GM12892 (cell line): ENCODE results near the gene PSRC1.

Source experiments
- POLR2A ChIP-seq: IDR thresholded peaks from 2 replicates; pipeline ENCODE4 v1.6.1; 2011; ENCODE audit warnings: low read depth, low read length, control low read depth
- POLR2AphosphoS5 ChIP-seq: IDR thresholded peaks from 2 replicates; pipeline ENCODE4 v1.6.1; 2011; ENCODE audit warnings: low read depth, low read length, control low read depth

GRCh38 chr1:109256971-109257681 is 25.8 kb downstream of the PSRC1 start:
- no peak for TF ChIP-seq POLR2AphosphoS5
- TF ChIP-seq POLR2A = no peak
